ENCODE results near the gene SLC5A6. TPM values are rescaled to one million over a fixed set of nuclear protein-coding genes. Genes with fewer than 3 reads are reported as not detected.

Gene SLC5A6
- total RNA-seq, 1 experiment from 2014 or later: 111 TPM

DNA sequence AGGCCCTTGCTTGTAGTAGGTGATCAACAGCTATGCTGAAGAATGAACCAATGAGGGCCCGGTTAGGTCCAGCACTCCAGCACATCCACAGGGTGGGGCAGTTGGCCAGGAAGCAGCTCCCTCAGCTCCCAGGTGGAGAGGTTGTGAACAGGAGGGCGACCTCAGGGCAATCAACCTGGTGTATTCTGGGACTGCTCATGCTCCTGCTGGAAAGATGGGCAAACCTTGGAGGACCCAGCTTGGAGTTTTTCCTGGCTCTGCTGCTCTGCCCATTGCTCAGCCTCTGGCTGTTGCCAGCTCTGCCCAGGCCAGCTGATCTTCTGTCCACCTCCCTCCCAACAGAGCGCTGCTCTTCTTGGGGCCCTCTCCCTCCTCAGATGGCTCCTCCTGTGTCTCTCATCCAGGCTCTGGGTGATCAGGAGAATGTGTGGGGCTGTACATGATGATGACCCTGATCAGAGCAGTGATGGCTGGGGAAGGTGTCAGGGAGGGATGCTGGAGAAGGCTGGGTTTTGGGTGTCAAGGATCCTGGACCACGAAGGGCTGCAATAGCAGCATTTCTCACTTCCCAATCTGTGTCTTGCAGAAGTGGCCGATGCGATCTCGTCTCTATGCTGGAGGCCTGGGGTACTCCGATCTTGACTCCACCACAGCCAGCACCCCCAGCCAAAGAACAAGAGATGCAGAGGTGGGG, 59.8 kb downstream of the SLC5A6 start (continued):
- TF ChIP-seq, protein P1, sequence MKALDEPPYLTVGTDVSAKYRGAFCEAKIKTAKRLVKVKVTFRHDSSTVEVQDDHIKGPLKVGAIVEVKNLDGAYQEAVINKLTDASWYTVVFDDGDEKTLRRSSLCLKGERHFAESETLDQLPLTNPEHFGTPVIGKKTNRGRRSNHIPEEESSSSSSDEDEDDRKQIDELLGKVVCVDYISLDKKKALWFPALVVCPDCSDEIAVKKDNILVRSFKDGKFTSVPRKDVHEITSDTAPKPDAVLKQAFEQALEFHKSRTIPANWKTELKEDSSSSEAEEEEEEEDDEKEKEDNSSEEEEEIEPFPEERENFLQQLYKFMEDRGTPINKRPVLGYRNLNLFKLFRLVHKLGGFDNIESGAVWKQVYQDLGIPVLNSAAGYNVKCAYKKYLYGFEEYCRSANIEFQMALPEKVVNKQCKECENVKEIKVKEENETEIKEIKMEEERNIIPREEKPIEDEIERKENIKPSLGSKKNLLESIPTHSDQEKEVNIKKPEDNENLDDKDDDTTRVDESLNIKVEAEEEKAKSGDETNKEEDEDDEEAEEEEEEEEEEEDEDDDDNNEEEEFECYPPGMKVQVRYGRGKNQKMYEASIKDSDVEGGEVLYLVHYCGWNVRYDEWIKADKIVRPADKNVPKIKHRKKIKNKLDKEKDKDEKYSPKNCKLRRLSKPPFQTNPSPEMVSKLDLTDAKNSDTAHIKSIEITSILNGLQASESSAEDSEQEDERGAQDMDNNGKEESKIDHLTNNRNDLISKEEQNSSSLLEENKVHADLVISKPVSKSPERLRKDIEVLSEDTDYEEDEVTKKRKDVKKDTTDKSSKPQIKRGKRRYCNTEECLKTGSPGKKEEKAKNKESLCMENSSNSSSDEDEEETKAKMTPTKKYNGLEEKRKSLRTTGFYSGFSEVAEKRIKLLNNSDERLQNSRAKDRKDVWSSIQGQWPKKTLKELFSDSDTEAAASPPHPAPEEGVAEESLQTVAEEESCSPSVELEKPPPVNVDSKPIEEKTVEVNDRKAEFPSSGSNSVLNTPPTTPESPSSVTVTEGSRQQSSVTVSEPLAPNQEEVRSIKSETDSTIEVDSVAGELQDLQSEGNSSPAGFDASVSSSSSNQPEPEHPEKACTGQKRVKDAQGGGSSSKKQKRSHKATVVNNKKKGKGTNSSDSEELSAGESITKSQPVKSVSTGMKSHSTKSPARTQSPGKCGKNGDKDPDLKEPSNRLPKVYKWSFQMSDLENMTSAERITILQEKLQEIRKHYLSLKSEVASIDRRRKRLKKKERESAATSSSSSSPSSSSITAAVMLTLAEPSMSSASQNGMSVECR (CRISPR knock-in tag; IDR thresholded peaks at IDR 0.05; ENCODE audit: borderline replicate concordance): no peak
- TF ChIP-seq ZNF416 (CRISPR knock-in tag; IDR thresholded peaks at IDR 0.05) (no peak), SMAD4 (CRISPR knock-in tag; IDR thresholded peaks at IDR 0.05) (no peak), JUN (CRISPR knock-in tag; IDR thresholded peaks at IDR 0.05) (no peak), IRF1 (CRISPR knock-in tag; IDR thresholded peaks at IDR 0.05) (no peak), ZNF219 (CRISPR knock-in tag; IDR thresholded peaks at IDR 0.05; ENCODE audit: borderline replicate concordance) (no peak), NR1H2 (CRISPR knock-in tag; IDR thresholded peaks at IDR 0.05) (no peak), NR2C2 (CRISPR knock-in tag; IDR thresholded peaks at IDR 0.05) (no peak), CTCF (IDR thresholded peaks at IDR 0.05) (no peak)
- TF ChIP-seq, protein P2, sequence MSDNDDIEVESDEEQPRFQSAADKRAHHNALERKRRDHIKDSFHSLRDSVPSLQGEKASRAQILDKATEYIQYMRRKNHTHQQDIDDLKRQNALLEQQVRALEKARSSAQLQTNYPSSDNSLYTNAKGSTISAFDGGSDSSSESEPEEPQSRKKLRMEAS (CRISPR knock-in tag; IDR thresholded peaks at IDR 0.05): no peak
- TF ChIP-seq, protein P3, sequence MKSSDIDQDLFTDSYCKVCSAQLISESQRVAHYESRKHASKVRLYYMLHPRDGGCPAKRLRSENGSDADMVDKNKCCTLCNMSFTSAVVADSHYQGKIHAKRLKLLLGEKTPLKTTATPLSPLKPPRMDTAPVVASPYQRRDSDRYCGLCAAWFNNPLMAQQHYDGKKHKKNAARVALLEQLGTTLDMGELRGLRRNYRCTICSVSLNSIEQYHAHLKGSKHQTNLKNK (CRISPR knock-in tag; IDR thresholded peaks at IDR 0.05): no peak
- TF ChIP-seq, protein P4, sequence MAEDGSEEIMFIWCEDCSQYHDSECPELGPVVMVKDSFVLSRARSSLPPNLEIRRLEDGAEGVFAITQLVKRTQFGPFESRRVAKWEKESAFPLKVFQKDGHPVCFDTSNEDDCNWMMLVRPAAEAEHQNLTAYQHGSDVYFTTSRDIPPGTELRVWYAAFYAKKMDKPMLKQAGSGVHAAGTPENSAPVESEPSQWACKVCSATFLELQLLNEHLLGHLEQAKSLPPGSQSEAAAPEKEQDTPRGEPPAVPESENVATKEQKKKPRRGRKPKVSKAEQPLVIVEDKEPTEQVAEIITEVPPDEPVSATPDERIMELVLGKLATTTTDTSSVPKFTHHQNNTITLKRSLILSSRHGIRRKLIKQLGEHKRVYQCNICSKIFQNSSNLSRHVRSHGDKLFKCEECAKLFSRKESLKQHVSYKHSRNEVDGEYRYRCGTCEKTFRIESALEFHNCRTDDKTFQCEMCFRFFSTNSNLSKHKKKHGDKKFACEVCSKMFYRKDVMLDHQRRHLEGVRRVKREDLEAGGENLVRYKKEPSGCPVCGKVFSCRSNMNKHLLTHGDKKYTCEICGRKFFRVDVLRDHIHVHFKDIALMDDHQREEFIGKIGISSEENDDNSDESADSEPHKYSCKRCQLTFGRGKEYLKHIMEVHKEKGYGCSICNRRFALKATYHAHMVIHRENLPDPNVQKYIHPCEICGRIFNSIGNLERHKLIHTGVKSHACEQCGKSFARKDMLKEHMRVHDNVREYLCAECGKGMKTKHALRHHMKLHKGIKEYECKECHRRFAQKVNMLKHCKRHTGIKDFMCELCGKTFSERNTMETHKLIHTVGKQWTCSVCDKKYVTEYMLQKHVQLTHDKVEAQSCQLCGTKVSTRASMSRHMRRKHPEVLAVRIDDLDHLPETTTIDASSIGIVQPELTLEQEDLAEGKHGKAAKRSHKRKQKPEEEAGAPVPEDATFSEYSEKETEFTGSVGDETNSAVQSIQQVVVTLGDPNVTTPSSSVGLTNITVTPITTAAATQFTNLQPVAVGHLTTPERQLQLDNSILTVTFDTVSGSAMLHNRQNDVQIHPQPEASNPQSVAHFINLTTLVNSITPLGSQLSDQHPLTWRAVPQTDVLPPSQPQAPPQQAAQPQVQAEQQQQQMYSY (CRISPR knock-in tag; IDR thresholded peaks at IDR 0.05): no peak

GRCh38 chr2:27150639-27151230, 61.3 kb downstream of the SLC5A6 start:
- Mint-ChIP-seq H3K36me3 (no peaks in the 10 kb centered on the region), H3K9me3 (no peaks in the 10 kb centered on the region), H3K4me3 (no peak overlapping the region), H3K4me1 (no peaks in the 10 kb centered on the region), H3K27me3 (ENCODE audit: low read depth) (no peaks in the 10 kb centered on the region), H3K27ac (no peak overlapping the region)
- no peak for DNase-seq (ENCODE audit: low spot score)
- POLR2A ChIA-PET: no interaction called here
- CTCF ChIA-PET: interaction anchor here (0.5 to 3.4 kb wide), 7 partner anchors 16 to 112 kb away, joined by 4 to 22 read pairs (median 9); partner anchors contain the start of gene PREB
- ATAC-seq: no peak
- TF ChIP-seq ZNF219 (CRISPR knock-in tag; IDR thresholded peaks at IDR 0.05; ENCODE audit: borderline replicate concordance): no peak
- no peak for TF ChIP-seq CREM (CRISPR knock-in tag; IDR thresholded peaks at IDR 0.05)
- TF ChIP-seq PRRX2 (CRISPR knock-in tag; IDR thresholded peaks at IDR 0.05): no peak
- no peak for TF ChIP-seq FOXK1 (CRISPR knock-in tag; IDR thresholded peaks at IDR 0.05)
- no peak for TF ChIP-seq TEAD1 (CRISPR knock-in tag; IDR thresholded peaks at IDR 0.05)
- TF ChIP-seq JUN (CRISPR knock-in tag; IDR thresholded peaks at IDR 0.05): no peak
- TF ChIP-seq, protein P5, sequence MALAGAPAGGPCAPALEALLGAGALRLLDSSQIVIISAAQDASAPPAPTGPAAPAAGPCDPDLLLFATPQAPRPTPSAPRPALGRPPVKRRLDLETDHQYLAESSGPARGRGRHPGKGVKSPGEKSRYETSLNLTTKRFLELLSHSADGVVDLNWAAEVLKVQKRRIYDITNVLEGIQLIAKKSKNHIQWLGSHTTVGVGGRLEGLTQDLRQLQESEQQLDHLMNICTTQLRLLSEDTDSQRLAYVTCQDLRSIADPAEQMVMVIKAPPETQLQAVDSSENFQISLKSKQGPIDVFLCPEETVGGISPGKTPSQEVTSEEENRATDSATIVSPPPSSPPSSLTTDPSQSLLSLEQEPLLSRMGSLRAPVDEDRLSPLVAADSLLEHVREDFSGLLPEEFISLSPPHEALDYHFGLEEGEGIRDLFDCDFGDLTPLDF (CRISPR knock-in tag; IDR thresholded peaks at IDR 0.05): no peak
- no peak for TF ChIP-seq ATF2 (CRISPR knock-in tag; IDR thresholded peaks at IDR 0.05; ENCODE audit: borderline replicate concordance, low read depth)
- no peak for TF ChIP-seq ZBTB21 (CRISPR knock-in tag; IDR thresholded peaks at IDR 0.05; ENCODE audit: borderline replicate concordance)

Data from WTC11 (cell line).